GM12892 (cell line): ENCODE data around the gene DNMT3L.

Source experiments
- POLR2A ChIP-seq: IDR thresholded peaks from 2 replicates; pipeline ENCODE4 v1.6.1; 2011; ENCODE audit warnings: low read depth, low read length, control low read depth
- POLR2AphosphoS5 ChIP-seq: IDR thresholded peaks from 2 replicates; pipeline ENCODE4 v1.6.1; 2011; ENCODE audit warnings: low read depth, low read length, control low read depth
- TAF1 ChIP-seq: IDR thresholded peaks from 2 replicates; pipeline ENCODE4 v1.6.1; 2011; ENCODE audit warnings: low read depth, mild to moderate bottlenecking, control low read depth, low read length, borderline replicate concordance

- TF ChIP-seq POLR2A (no peak), POLR2AphosphoS5 (no peak), TAF1 (no peak)
Observed at GRCh38 chr21:44295646-44296045, 33.9 kb upstream of the DNMT3L start.
